DMS79 (cell line): ENCODE measurements around the gene FAM167B.
"Not testable (repeated sequence)": the region's sequence is repeated elsewhere in the genome, so short reads cannot be mapped to it uniquely, and the experiment has no call there.

Experiments used
- DNase-seq: peaks from one replicate; lab custom pipeline; 2025; lab: John Stamatoyannopoulos, UW

Gene FAM167B

DNA sequence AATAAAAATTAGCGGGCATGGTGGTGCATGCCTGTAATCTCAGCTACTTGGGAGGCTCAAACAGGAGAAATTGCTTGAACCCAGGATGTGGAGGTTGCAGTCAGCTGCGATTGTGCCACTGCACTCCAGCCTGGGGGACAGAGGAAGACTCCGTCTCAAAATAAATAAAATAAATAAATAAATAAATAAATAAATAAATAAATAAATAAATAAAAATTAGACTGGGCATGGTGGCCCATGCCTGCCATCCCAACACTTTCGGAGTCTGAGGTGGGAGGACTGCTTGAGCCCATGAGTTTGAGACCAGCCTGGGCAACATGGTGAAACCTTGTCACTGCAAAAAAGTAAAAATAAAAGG, 16.2 kb downstream of the FAM167B start:
- DNase-seq, result not testable (repeated sequence)

DNA sequence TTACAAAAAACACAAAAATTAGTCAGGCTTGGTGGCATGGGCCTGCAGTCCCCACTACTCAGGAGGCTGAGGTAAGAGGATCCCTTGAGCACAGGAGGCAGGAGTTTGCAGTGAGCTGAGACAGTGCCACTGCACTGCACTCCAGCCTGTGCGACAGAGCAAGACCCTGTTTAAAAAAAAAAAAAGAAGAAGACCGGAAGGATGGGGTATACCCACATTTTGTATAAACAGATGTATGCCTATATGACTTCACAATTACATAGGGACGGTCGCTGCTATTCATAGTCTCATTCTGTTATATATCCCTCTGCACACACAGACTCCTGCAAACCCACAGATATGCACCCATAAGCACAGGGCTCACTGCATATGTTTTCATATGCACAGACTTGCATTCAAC, 16.7 kb downstream of the FAM167B start:
- DNase-seq, result no peak

DNA sequence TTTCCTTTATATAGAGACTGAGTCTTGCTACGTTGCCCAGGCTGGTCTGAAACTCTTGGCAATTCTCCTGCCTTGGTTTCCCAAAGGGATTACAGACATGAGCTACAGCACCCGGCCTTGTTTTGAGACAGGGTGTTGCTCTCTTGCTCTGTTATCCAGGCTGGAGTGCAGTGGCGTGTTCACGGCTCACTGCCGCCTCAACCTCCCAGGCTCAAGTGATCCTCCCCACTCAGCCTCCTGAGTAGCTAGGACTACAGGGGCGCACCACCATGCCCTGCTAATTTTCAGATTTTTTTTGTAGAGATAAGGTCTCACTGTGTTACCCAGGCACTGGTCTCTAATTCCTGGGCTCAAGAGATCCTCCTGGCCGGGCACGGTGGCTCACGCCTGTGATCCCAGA, 18.8 kb downstream of the FAM167B start:
- DNase-seq, result no peak

DNA sequence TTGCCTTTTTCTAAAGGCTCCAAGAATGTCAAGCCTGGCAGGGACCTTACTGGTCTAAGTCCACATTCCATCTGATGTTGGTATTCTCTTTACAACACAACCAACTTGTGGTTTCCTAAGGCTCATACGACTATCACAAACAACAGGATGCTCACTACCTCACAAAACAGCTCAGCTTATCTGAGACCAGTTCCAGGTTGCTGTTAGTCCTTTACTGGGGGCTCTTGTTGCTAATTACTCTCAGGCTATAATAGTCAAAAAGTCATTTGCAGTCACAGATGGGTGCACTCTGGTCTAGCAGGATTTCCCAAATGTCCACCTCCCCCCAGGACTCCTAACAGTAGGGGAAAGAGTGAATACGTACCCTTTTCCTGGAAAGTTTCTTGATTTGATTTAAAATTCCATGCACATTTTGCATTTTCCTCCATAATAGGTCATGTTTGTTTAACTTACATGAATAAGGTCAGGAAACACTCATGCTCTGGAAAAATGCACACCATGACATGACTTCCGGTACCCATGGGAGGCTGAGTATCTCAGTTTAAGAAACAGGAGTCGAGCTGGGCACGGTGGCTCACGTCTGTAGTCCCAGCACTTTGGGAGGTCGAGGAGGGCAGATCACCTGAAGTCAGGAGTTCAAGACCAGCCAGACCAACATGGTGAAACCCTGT, 20.0 kb downstream of the FAM167B start:
- DNase-seq, result no peak

DNA sequence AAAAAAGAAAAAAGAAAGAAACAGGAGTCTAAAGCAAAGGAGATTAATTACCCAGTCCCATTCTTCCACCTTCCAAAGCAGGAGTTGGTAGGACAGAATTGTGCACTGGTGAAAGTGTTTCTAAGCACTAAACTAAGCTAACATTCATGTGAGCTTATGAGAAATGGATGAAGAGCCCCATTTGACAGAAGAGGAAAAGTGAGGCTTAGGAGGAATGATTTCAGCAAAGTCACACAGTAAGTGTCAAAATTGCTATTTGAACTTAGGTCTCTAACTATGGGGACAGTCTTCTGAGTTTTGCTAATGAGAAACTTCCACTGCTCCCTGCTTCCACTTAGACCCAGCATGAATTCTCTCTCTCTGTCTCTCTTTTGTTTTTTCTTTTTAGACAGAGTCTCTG, 22.7 kb downstream of the FAM167B start:
- no peak for DNase-seq

DNA sequence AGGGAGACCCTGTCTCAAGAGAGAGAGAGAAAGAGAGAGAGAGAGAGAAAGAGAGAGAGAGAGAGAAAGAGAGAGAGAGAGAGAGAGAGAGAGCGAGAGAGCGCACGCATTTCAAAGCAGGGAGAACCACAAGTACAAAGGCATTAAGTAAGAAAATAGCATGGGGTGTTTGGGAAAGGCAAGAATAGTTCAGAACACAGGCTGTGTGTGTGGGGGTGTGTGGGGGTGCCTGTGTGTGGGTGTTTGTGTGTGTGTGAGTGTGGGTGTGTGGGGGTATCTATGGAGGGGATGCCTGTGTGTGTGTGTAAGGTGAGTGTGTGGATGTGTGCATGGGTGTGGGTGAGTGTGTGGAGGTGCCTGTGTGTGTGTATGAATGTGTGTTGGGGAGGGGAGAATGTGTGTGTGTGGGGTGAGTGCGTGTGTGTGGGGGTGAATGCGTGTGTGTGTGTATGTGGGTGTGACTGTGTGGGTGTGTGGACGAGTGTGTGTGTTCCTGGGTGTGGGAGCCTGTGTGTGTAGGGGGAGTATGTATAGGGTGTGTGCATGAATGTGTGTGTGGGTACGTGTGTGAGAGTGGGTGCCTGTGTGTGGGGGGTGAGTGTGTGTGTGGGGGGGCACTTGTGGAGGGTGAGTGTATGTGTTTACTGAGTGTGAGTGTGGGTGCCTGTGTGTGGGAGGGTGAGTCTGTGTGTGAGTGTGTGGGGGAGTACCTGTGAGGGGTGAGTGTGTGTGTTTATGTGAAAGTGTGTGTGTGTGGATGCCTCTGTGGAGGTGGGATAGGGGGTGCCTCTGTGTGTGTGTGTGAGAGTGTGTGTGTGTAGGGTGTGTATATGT, 25.8 kb downstream of the FAM167B start:
- DNase-seq, result no peak

- DNase-seq, result peak; percentile 82
Observed at GRCh38 chr1:32273391-32274208, 26.6 kb downstream of the FAM167B start.

DNA sequence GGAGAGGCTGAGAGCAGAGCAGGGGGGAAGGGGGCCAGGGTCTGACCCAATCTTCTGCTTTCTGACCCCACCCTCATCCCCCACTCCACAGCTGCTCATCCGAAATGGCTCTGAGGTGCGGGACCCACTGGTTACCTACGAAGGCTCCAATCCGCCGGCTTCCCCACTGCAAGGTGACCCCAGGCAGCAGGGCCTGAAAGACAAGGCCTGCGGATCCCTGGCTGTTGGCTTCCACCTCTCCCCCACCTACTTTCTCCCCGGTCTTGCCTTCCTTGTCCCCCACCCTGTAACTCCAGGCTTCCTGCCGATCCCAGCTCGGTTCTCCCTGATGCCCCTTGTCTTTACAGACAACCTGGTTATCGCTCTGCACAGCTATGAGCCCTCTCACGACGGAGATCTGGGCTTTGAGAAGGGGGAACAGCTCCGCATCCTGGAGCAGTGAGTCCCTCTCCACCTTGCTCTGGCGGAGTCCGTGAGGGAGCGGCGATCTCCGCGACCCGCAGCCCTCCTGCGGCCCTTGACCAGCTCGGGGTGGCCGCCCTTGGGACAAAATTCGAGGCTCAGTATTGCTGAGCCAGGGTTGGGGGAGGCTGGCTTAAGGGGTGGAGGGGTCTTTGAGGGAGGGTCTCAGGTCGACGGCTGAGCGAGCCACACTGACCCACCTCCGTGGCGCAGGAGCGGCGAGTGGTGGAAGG, 27.8 kb downstream of the FAM167B start:
- no peak for DNase-seq

DNA sequence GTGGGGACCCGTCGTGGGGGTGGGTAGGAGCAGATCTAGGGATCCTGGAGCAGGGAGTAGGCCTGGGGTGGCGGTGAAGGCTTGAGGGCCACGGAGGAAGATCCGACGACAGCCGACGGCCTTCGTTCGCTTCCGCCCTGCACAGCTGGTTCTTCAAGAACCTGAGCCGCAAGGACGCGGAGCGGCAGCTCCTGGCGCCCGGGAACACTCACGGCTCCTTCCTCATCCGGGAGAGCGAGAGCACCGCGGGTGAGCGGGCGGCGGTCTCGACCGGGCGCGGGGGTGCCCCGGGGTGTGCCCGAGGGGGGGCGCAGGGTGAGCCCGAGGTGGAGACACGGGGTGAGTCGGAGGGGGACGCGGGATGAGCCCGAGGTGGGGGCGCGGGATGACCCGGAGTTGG, 28.4 kb downstream of the FAM167B start:
- DNase-seq, result no peak

DNA sequence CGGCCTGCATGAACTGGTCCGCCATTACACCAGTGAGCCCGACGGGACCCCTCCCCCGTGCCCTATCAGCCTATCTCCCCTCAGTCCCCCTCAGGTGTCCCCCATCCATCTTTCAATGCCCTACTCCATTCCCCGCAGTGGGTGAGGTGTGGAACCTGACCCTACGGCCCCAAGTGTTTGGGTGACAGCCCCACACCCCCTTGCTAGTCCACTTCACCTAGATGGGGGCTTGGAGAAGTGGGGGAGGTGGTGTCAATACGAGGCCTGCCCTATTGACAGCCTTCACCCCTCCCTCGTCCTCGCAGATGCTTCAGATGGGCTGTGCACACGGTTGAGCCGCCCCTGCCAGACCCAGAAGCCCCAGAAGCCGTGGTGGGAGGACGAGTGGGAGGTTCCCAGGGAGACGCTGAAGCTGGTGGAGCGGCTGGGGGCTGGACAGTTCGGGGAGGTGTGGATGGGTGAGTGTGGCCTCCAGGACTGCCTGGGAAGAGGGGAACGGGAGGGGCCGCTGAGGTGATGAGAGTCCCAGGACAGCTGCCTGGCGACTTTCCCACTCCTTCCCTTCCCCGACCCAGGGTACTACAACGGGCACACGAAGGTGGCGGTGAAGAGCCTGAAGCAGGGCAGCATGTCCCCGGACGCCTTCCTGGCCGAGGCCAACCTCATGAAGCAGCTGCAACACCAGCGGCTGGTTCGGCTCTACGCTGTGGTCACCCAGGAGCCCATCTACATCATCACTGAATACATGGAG, 29.2 kb downstream of the FAM167B start:
- no peak for DNase-seq

GRCh38 chr1:32284777-32285176, 37.8 kb downstream of the FAM167B start:
- not testable (repeated sequence) for DNase-seq

- no peak for DNase-seq
Observed at GRCh38 chr1:32285658-32286057, 38.6 kb downstream of the FAM167B start.

DNA sequence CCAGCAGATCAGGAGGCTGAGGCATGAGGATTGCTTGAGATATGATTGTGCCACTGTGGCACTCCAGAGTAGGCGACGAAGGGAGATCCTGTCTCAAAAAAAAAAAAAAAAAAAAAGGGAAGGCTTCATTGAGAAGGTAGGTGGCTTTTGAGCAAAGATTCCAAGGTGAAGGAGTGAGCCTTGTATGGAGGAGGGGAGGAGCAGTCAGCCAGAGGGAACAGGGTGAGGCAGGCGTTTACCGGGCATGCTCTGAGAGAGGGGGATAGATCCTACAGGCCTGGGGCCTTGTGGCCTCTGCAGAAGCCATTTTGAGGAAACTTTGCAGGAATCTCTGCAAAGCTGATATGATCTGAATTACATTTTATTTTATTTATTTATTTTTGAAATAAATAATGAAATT, 39.7 kb downstream of the FAM167B start:
- DNase-seq, result no peak

GRCh38 chr1:32289256-32289655, 42.2 kb downstream of the FAM167B start:
- no peak for DNase-seq

- no peak for DNase-seq
Observed at GRCh38 chr1:32291145-32291707, 44.2 kb downstream of the FAM167B start.

- peak; percentile 90 for DNase-seq
Observed at GRCh38 chr1:32291708-32292538, 44.9 kb downstream of the FAM167B start, which contains the start of gene HDAC1. Gene HDAC1, plus strand, starts transcription at chr1:32292083. Its CDS starts 87 bp downstream, at chr1:32292170.

- DNase-seq, result not testable (repeated sequence)
Observed at GRCh38 chr1:32298211-32298610, 51.2 kb downstream of the FAM167B start.
